Pancreas (tissue), 10 donors: Measurements from ENCODE around the gene CXCL12. TPM values are rescaled to one million over a fixed set of nuclear protein-coding genes. Genes with fewer than 3 reads are reported as not detected.

Source experiments
- ATAC-seq, 4 donors: fragments of 200-7000 bp; cut with Tn5 transposase; one replicate each; pipeline versions ENCODE4 v1.8.0 to v1.9.1; 2020; ENCODE audit warnings: mild to moderate bottlenecking in 4 of 4, moderate library complexity in 4 of 4
- DNase-seq, 6 donors: peaks; one replicate each; pipeline ENCODE4 v3.0.0-alpha.2; 2020
- FAIRE-seq: peaks from 2 replicates; lab custom pipeline; 2012; peaks lifted over from hg19 to GRCh38; lab: Jason Lieb, UNC
- H3K27ac ChIP-seq, 4 donors: fragments of 200-600 bp; sonication (generic); 1 replicate in 3 of 4; 2 replicates in 1 of 4; pipeline versions ENCODE4 v1.5.0 to v1.8.0; 2020
- H3K27me3 ChIP-seq, 4 donors: fragments of 200-600 bp; one replicate each; pipeline ENCODE4 v1.8.0; 2021
- H3K36me3 ChIP-seq, 3 donors: fragments of 200-600 bp; sonication (generic) in 1 of 3; one replicate each; pipeline versions ENCODE4 v1.5.0 to v1.8.0; 2020 to 2021
- H3K4me1 ChIP-seq, 3 donors: fragments of 200-600 bp; one replicate each; pipeline ENCODE4 v1.8.0; 2021
- H3K4me3 ChIP-seq, 4 donors: fragments of 200-600 bp; sonication (generic) in 2 of 4; one replicate each; pipeline versions ENCODE4 v1.5.0 to v1.8.0; 2020 to 2021
- H3K9me3 ChIP-seq, 4 donors: fragments of 200-600 bp; one replicate each; pipeline ENCODE4 v1.8.0; 2021
- CTCF ChIP-seq, 4 donors: fragments of 200-600 bp; sonication (generic) in 3 of 4; IDR thresholded peaks; one replicate each; pipeline versions ENCODE4 v1.5.0 to v1.8.0; 2021; ENCODE audit warnings: antibody characterized with exemption in 4 of 4
- WGBS, 2 donors: extraction: QIAGEN DNeasy Blood & Tissue Kit; methylation state at CpG; one replicate each; pipeline ENCODE4 v1.1.7; 2013; 5-methylcytosine and 5-hydroxymethylcytosine counted together
- intact Hi-C, 3 donors: fragments of 100-400 bp; cut with DNase I; formaldehyde crosslinking; loops; one replicate each; pipeline versions ENCODE4 v1.11.1 to v1.14.2; 2022
- polyA plus RNA-seq, 2 donors: library from polyadenylated mRNA; stranded (reverse); fragments of 200-250 nt; gene quantifications; one replicate each; pipeline ENCODE4 v1.2.3, GENCODE V29; 2013
- total RNA-seq, 6 donors: library from RNA; stranded (reverse); fragmentation: NEBNext Ultra II Directional in 4 of 6; extraction: Animal tissue kit (Norgen Biotek cat#: 25700) in 4 of 6; gene quantifications; one replicate each; pipeline versions ENCODE4 v1.2.1 to v1.2.4, GENCODE V29; 2021 to 2023
- donor health status: healthy with polysubstance abuse.
- donor health status: DM: no; HTN: no; CAD: no; lungs with moderate emphysema.
- donor health status: DM: no; HTN: no; CAD: no.
- donor health status: control.
- donor health status: control.
- donor health status: Bipolar disorder and iron deficiency.
- donor health status: DM: yes; HTN: yes; CAD: no.
- donor health status: DM: no; HTN: no; CAD: no.
- donor health status: DM: no; HTN: no; CAD: no.
- donor health status: DM: yes; HTN: yes; CAD: no.

The CXCL12 gene
- total and polyA plus RNA-seq, 8 donors = 35.9 to 131 (median 91.1) TPM

GRCh38 chr10:44362866-44363711, 21.8 kb downstream of the CXCL12 start:
- peak in 1 of 6 donors; percentile 42 for DNase-seq
- ATAC-seq = peak in 1 of 4 donors; percentile 18
- Histone ChIP-seq H3K9me3 (no peaks in the 10 kb centered on the region), H3K4me3 (no peak overlapping the region), H3K27me3 (no peaks in the 10 kb centered on the region), H3K4me1 (peaks cover 0 to under 1% (median 0%) of the 10 kb centered on the region in 3 donors), H3K36me3 (no peaks in the 10 kb centered on the region), H3K27ac (no peak overlapping the region)
- FAIRE-seq = no peak
- 81 to 83% methylated on average over 13 of the region's 13 CpGs for WGBS, 2 donors
- intact Hi-C loops = no loop called here
- no peak for TF ChIP-seq CTCF (IDR thresholded peaks at IDR 0.05)

- DNase-seq = peak in 1 of 6 donors; percentile 8
- 40 to 43% methylated on average over 1 of the region's 1 CpG for WGBS, 2 donors
- Histone ChIP-seq H3K27ac (no peak overlapping the region), H3K36me3 (no peaks in the 10 kb centered on the region), H3K9me3 (no peaks in the 10 kb centered on the region), H3K27me3 (no peaks in the 10 kb centered on the region), H3K4me3 (no peak overlapping the region), H3K4me1 (peaks cover 0 to 5% (median 0%) of the 10 kb centered on the region in 3 donors)
- intact Hi-C loops = no loop called here
- no peak for ATAC-seq
- no peak for FAIRE-seq
- TF ChIP-seq CTCF (IDR thresholded peaks at IDR 0.05) = no peak
Measured at GRCh38 chr10:44361109-44361508, 23.8 kb downstream of the CXCL12 start.

DNA sequence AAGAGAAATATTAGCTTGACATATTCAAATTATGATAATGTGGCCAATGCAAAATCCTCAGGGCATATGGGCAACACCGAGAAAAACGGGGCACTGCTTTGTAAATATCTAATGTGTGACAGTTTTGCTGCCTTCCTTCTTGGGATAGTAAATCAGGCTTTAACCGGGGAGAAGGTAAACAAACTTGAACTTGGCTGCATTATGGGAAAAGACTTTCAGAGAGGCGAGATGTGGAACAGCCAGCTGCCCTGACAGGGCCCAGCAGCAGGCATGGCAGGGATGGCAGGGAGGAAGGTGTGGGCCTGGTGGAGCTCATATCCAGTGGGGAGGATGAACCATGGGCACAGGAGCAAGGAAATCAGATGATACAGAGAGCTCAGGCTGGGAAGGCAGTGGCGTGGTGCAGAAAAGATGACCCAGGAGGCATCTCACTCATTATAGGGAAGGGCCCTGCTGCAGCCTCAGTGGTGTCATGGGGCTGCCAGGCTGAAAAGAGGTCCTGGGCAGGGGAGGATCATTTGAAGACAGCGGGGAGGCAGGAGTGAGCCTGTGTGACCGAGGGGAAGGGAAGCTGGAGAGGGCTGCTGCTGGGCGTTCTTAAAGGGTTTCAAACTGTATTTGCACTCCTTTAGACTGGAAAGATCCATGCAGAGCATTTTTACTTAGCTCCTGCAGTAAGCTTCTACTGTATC, 26.7 kb downstream of the CXCL12 start:
- Histone ChIP-seq H3K36me3 (no peaks in the 10 kb centered on the region), H3K27me3 (no peaks in the 10 kb centered on the region), H3K9me3 (no peaks in the 10 kb centered on the region), H3K27ac (no peak overlapping the region), H3K4me3 (no peak overlapping the region), H3K4me1 (peaks cover 18 to 26% (median 20%) of the 10 kb centered on the region in 3 donors)
- TF ChIP-seq CTCF (IDR thresholded peaks at IDR 0.05) = no peak
- peak; percentile 32 to 65 (median 53) for ATAC-seq
- no peak for FAIRE-seq
- whole genome bisulfite sequencing, 2 donors = 50 to 54% methylated on average over 8 of the region's 8 CpGs
- intact Hi-C loops = no loop called here
- DNase-seq = no peak

DNA sequence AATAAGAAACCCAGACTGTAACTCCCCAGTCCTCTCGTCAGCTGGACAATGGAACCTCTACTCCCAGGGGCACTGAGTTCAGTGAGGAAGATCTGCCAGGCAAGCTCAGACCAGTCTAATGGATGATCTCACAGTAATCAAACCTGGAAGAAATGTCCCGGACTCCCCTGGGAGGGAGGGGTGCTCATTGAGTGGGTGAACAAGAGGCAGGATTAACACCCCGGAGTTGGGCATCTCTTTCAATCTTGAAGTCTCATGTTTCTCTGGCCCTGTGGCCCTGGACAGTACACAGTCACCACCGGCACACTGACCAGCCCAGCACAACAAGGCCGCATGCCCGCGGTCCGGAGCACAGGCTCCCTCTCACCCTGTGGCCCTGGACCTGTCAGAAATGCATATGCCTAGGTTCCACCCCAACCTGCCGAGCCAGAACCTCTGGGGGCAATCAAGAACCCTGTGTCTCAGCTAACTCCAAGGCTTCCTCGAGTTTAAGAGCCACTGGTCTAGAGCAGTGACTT, 27.8 kb downstream of the CXCL12 start:
- intact Hi-C loops = no loop called here
- DNase-seq (peak in 1 of 6 donors; percentile 47), FAIRE-seq (no peak), ATAC-seq (no peak)
- Histone ChIP-seq H3K27me3 (no peaks in the 10 kb centered on the region), H3K4me3 (no peak overlapping the region), H3K36me3 (no peaks in the 10 kb centered on the region), H3K4me1 (peaks cover 21 to 32% (median 24%) of the 10 kb centered on the region in 3 donors), H3K27ac (peak overlapping the region in 2 of 4 donors; percentile 11 to 23), H3K9me3 (no peaks in the 10 kb centered on the region)
- WGBS, 2 donors = 64 to 77% methylated on average over 10 of the region's 10 CpGs
- TF ChIP-seq CTCF (IDR thresholded peaks at IDR 0.05) = no peak
